ENCODE results near the gene SMURF2.

- no peak for TF ChIP-seq CTCF (conservative IDR thresholded peaks at IDR 0.05)
- no peak for TF ChIP-seq EZH2 (IDR thresholded peaks at IDR 0.05; ENCODE audit: low read depth)
Observed at GRCh38 chr17:64607862-64608565, 54.1 kb downstream of the SMURF2 start.

All from PC-9 (cell line).